Activated CD8-positive, alpha-beta T cell treated with anti-CD3 and anti-CD28 coated beads for 36 hours (primary cell): Measurements from ENCODE around the gene MBD5. TPM values are rescaled to one million over a fixed set of nuclear protein-coding genes. Genes with fewer than 3 reads are reported as not detected.

Experiments used
- ATAC-seq: fragments of 200-7000 bp; cut with Tn5 transposase; one replicate; pipeline ENCODE4 v1.10.0; 2021; ENCODE audit warnings: mild to moderate bottlenecking, moderate library complexity
- CTCF ChIA-PET: fragments of 350-600 bp; sonication (Branson Sonifier 250); formaldehyde crosslinking; loops from one replicate; lab custom pipeline; 2021; ENCODE audit warnings: antibody characterized with exemption; lab: Charles Lee
- POLR2A ChIA-PET: fragments of 350-600 bp; sonication (Branson Sonifier 250); formaldehyde crosslinking; loops from one replicate; lab custom pipeline; 2021; ENCODE audit warnings: antibody characterized with exemption; lab: Charles Lee
- DNase-seq: peaks from one replicate; pipeline ENCODE4 v3.0.0-alpha.2; 2020
- H3K27ac Mint-ChIP-seq: one replicate; pipeline ENCODE4 v1.8.0; 2021; ENCODE audit warnings: mild to moderate bottlenecking, mixed read lengths
- H3K27me3 Mint-ChIP-seq: one replicate; pipeline ENCODE4 v1.8.0; 2021; ENCODE audit warnings: mixed read lengths
- H3K36me3 Mint-ChIP-seq: one replicate; pipeline ENCODE4 v1.8.0; 2021; ENCODE audit warnings: low read depth, mixed read lengths
- H3K4me1 Mint-ChIP-seq: one replicate; pipeline ENCODE4 v1.8.0; 2021; ENCODE audit warnings: low read depth, mixed read lengths
- H3K4me3 Mint-ChIP-seq: one replicate; pipeline ENCODE4 v1.8.0; 2021; ENCODE audit warnings: mild to moderate bottlenecking, moderate library complexity, mixed read lengths
- H3K9me3 Mint-ChIP-seq: one replicate; pipeline ENCODE4 v1.8.0; 2021; ENCODE audit warnings: mixed read lengths
- CTCF ChIP-seq: fragments of 200-600 bp; IDR thresholded peaks from one replicate; pipeline ENCODE4 v1.8.0; 2022; ENCODE audit warnings: antibody characterized with exemption, mild to moderate bottlenecking
- intact Hi-C: fragments of 100-400 bp; cut with micrococcal nuclease; formaldehyde crosslinking; loops from one replicate; pipeline ENCODE4 v1.10.0; 2022
- total RNA-seq, 2 experiments: library from RNA; stranded (reverse); gene quantifications; one replicate each; pipeline ENCODE4 v1.2.3, GENCODE V29; 2021

The MBD5 gene
- total RNA-seq, 2 experiments from 2014 or later = 16.6 to 17.9 TPM

- ATAC-seq (no peak), DNase-seq (no peak)
- ChIA-PET CTCF (interaction anchor here (0.6 kb wide), 1 partner anchor 454 kb away, joined by 4 read pairs; no protein-coding TSS in a partner anchor), POLR2A (no interaction called here)
- Mint-ChIP-seq H3K4me3 (no peak overlapping the region), H3K4me1 (no peaks in the 10 kb centered on the region), H3K36me3 (peaks cover 1% of the 10 kb centered on the region), H3K27me3 (no peaks in the 10 kb centered on the region), H3K27ac (no peak overlapping the region), H3K9me3 (no peaks in the 10 kb centered on the region)
- no peak for TF ChIP-seq CTCF
- intact Hi-C loops = no loop called here
These were observed 463.2 kb downstream of the MBD5 start for GRCh38 chr2:148484066-148484465.

GRCh38 chr2:148486655-148487054, 465.8 kb downstream of the MBD5 start:
- Mint-ChIP-seq H3K27me3 (no peaks in the 10 kb centered on the region), H3K9me3 (no peaks in the 10 kb centered on the region), H3K27ac (no peak overlapping the region), H3K4me1 (no peaks in the 10 kb centered on the region), H3K4me3 (no peak overlapping the region), H3K36me3 (peaks cover 1% of the 10 kb centered on the region)
- no peak for TF ChIP-seq CTCF
- DNase-seq (no peak), ATAC-seq (no peak)
- intact Hi-C loops = no loop called here
- POLR2A ChIA-PET = no interaction called here
- CTCF ChIA-PET = interaction anchor here (1.2 to 2.0 kb wide), 2 partner anchors 22 to 83 kb away, joined by 3 to 5 read pairs; no protein-coding TSS in a partner anchor

- Mint-ChIP-seq H3K27me3 (no peaks in the 10 kb centered on the region), H3K36me3 (peaks cover 1% of the 10 kb centered on the region), H3K4me3 (no peak overlapping the region), H3K27ac (no peak overlapping the region), H3K4me1 (no peaks in the 10 kb centered on the region), H3K9me3 (no peaks in the 10 kb centered on the region)
- intact Hi-C loops = no loop called here
- CTCF ChIA-PET = no interaction called here
- no peak for TF ChIP-seq CTCF
- POLR2A ChIA-PET = no interaction called here
- ATAC-seq = no peak
- DNase-seq = no peak
These were observed 466.5 kb downstream of the MBD5 start for GRCh38 chr2:148487439-148487838.

GRCh38 chr2:148490840-148491439, 470.0 kb downstream of the MBD5 start:
- ATAC-seq = no peak
- Mint-ChIP-seq H3K9me3 (no peaks in the 10 kb centered on the region), H3K36me3 (no peaks in the 10 kb centered on the region), H3K4me3 (no peak overlapping the region), H3K27ac (no peak overlapping the region), H3K4me1 (peaks cover 3% of the 10 kb centered on the region), H3K27me3 (no peaks in the 10 kb centered on the region)
- intact Hi-C loops = no loop called here
- no peak for DNase-seq
- TF ChIP-seq CTCF = no peak
- ChIA-PET CTCF (no interaction called here), POLR2A (no interaction called here)

- H3K4me3 Mint-ChIP-seq = no peak overlapping the region
- DNase-seq = no peak
- POLR2A ChIA-PET = no interaction called here
- TF ChIP-seq CTCF = no peak
- CTCF ChIA-PET = interaction anchor here (0.8 kb wide), 1 partner anchor 15 kb away, joined by 3 read pairs; no protein-coding TSS in a partner anchor
- no peaks in the 10 kb centered on the region for H3K9me3 Mint-ChIP-seq
- H3K27ac Mint-ChIP-seq = no peak overlapping the region
- peaks cover 10% of the 10 kb centered on the region for H3K4me1 Mint-ChIP-seq
- no peak for ATAC-seq
- no peaks in the 10 kb centered on the region for H3K36me3 Mint-ChIP-seq
- intact Hi-C loops = no loop called here
- H3K27me3 Mint-ChIP-seq = no peaks in the 10 kb centered on the region
These were observed 473.1 kb downstream of the MBD5 start for GRCh38 chr2:148493822-148494563.
